Sigmoid colon (tissue), 7 donors: ENCODE results near the gene GCNT1. TPM values are rescaled to one million over a fixed set of nuclear protein-coding genes. Genes with fewer than 3 reads are reported as not detected.

Experiments used
- DNase-seq: peaks from one replicate; pipeline ENCODE4 v3.0.0-alpha.2; 2019
- H3K27ac ChIP-seq, 4 donors: fragments of 200-600 bp; sonication (generic); one replicate each; pipeline ENCODE4 v1.5.1; 2016 to 2019; ENCODE audit warnings: mild to moderate bottlenecking in 1 of 4
- H3K27me3 ChIP-seq, 3 donors: fragments of 200-600 bp; sonication (generic); one replicate each; pipeline ENCODE4 v1.5.1; 2019; ENCODE audit warnings: mild to moderate bottlenecking in 1 of 3
- H3K36me3 ChIP-seq, 4 donors: fragments of 200-600 bp; sonication (generic); one replicate each; pipeline ENCODE4 v1.5.1; 2016 to 2019
- H3K4me1 ChIP-seq, 4 donors: fragments of 200-600 bp; sonication (generic); one replicate each; pipeline ENCODE4 v1.5.1; 2017 to 2019
- H3K4me3 ChIP-seq, 4 donors: fragments of 200-600 bp; sonication (generic); one replicate each; pipeline ENCODE4 v1.5.1; 2017 to 2019; ENCODE audit warnings: mild to moderate bottlenecking in 2 of 4, moderate library complexity in 1 of 4
- H3K9me3 ChIP-seq, 4 donors: fragments of 200-600 bp in 3 of 4; sonication (generic) in 3 of 4; one replicate each; pipeline versions ENCODE4 v1.5.1 to v1.6.1; 2013 to 2019
- CTCF ChIP-seq, 4 experiments: fragments of 450-650 bp in 3 of 4; fragments of 200-600 bp in 1 of 4; IDR thresholded peaks; one replicate each; pipeline ENCODE4 v1.5.1; 2016 to 2019; ENCODE audit warnings: antibody characterized with exemption in 4 of 4, mild to moderate bottlenecking in 3 of 4, moderate library complexity in 2 of 4
- EP300 ChIP-seq, 4 donors: sonication (generic); formaldehyde crosslinking; IDR thresholded peaks; one replicate each; pipeline ENCODE4 v1.6.1; 2017; ENCODE audit warnings: antibody characterized with exemption in 4 of 4
- POLR2A ChIP-seq, 2 donors: fragments of 450-650 bp; IDR thresholded peaks; one replicate each; pipeline ENCODE4 v1.6.1; 2016; ENCODE audit warnings: antibody characterized with exemption in 2 of 2, mild to moderate bottlenecking in 2 of 2, moderate library complexity in 2 of 2
- POLR2AphosphoS5 ChIP-seq, 4 donors: sonication (generic); formaldehyde crosslinking; IDR thresholded peaks; one replicate each; pipeline ENCODE4 v1.6.1; 2017; ENCODE audit warnings: antibody characterized with exemption in 4 of 4
- WGBS, 2 donors: extraction: QIAGEN DNeasy Blood & Tissue Kit; methylation state at CpG; one replicate each; pipeline ENCODE4 v1.1.7; 2013; 5-methylcytosine and 5-hydroxymethylcytosine counted together
- intact Hi-C: fragments of 100-400 bp; cut with DNase I; formaldehyde crosslinking; loops from one replicate; pipeline ENCODE4 v1.15.1; 2023
- polyA plus RNA-seq, 3 donors: library from polyadenylated mRNA; stranded (reverse); fragments of 200-250 nt; gene quantifications; one replicate each; pipeline ENCODE4 v1.2.3, GENCODE V29; 2013
- total RNA-seq, 4 donors: library from RNA; depleted of rRNA; stranded (reverse); fragments of >200 nt; gene quantifications; one replicate each; pipeline ENCODE4 v1.1.0, GENCODE V29; 2016
- donor health status: healthy with polysubstance abuse.
- donor health status: Bipolar disorder and iron deficiency.
- donor health status: healthy.

The GCNT1 gene
- 1 to 10 TPM; 2.1 to 10.0 (median 5.6) TPM for total RNA-seq
- 1 to 10 TPM; 2.8 to 7.3 (median 6.6) TPM for polyA plus RNA-seq

GRCh38 chr9:76458903-76459693 is at the start of gene GCNT1:
Gene GCNT1, plus strand, starts transcription at chr9:76459182. Its CDS starts 43,200 bp downstream, at chr9:76502382.
- H3K4me1 ChIP-seq, result peaks cover 0 to 21% (median 12%) of the 10 kb centered on the region in 4 donors
- no peak for TF ChIP-seq CTCF (IDR thresholded peaks at IDR 0.05)
- peak in 1 of 2 donors; percentile 61 for TF ChIP-seq POLR2A (IDR thresholded peaks at IDR 0.05)
- TF ChIP-seq EP300 (IDR thresholded peaks at IDR 0.05), result no peak
- TF ChIP-seq POLR2AphosphoS5 (IDR thresholded peaks at IDR 0.05), result peak in 2 of 4 donors; percentile 45 to 57
- peak within 1 kb of the TSS; percentile 41 to 63 (median 57) for H3K4me3 ChIP-seq
- H3K36me3 ChIP-seq, result no peaks in the 10 kb centered on the region
- 1% methylated on average over 65 of the region's 65 CpGs for WGBS, 2 donors
- DNase-seq, result peak; percentile 85
- H3K27ac ChIP-seq, result peak within 1 kb of the TSS in 3 of 4 donors; percentile 12 to 52 (median 48)
- intact Hi-C loops, result no loop called here
- no peaks in the 10 kb centered on the region for H3K9me3 ChIP-seq
- H3K27me3 ChIP-seq, result no peaks in the 10 kb centered on the region

DNA sequence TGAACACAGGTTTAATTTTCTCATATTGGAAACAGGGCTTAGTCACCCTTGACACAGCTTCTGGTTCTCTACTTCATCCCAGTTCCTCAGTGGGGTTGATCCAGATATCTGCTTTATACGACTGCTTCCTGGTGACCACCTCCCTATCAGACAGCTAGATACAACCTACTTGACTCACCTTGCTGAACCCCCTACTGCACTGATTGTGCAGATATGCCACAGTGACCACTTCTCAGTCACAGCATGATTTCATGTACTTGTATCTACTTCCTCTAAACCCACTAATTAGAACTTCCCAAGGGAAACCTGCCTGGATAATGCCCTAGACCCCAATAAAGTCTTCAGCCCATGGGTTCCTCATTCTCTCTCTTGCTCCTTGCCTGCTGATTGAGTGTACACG is 46.3 kb upstream of the GCNT1 start:
- H3K27ac ChIP-seq, result no peak overlapping the region
- no peaks in the 10 kb centered on the region for H3K36me3 ChIP-seq
- 51 to 61% methylated on average over 2 of the region's 2 CpGs for WGBS, 2 donors
- no peak for DNase-seq
- intact Hi-C loops, result no loop called here
- no peak for TF ChIP-seq EP300 (IDR thresholded peaks at IDR 0.05)
- TF ChIP-seq CTCF (IDR thresholded peaks at IDR 0.05), result no peak
- no peak for TF ChIP-seq POLR2A (IDR thresholded peaks at IDR 0.05)
- no peak for TF ChIP-seq POLR2AphosphoS5 (IDR thresholded peaks at IDR 0.05)
- peaks cover 0 to 4% (median 2%) of the 10 kb centered on the region in 4 donors for H3K9me3 ChIP-seq
- no peak overlapping the region for H3K4me3 ChIP-seq
- no peaks in the 10 kb centered on the region for H3K27me3 ChIP-seq
- no peaks in the 10 kb centered on the region for H3K4me1 ChIP-seq

DNA sequence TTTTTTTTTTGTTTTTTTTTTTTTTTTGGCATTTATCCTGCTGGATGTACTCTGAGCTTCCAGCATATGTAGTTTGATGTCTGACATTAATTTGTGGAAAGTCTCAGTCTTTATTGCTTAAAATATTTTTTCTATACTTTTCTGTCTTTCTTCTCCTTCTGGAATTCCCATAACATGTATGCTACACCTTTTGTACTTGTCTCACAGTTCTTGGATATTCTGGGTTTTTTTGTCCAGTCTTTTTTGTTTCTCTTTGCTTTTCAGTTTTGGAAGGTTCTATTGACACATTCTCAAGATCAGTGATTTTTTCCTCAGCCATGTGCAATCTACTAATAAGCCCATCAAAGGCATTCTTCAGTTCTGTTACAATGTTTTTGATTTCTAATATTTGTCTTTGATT is 45.3 kb upstream of the GCNT1 start:
- no peak overlapping the region for H3K4me3 ChIP-seq
- no peaks in the 10 kb centered on the region for H3K36me3 ChIP-seq

DNA sequence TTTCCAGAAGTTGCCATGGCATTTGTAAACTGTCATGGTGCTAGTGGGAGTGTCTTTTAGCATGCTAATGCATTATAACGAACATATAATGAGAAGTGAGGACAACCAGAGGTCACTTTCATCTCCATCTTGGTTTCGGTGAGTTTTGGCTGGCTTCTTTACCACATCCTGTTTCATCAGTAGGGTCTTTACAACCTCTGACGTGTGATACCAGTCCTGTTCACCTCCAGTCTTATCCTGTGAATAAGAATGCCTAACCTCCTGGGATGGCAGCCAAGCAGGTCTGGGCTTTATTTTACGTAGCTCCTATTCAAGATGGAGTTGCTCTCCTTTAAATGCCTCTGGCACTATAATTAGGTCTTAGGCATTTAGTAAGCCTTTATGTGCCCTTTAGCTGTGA is 44.3 kb upstream of the GCNT1 start:
- TF ChIP-seq EP300 (IDR thresholded peaks at IDR 0.05) (no peak), CTCF (IDR thresholded peaks at IDR 0.05) (no peak), POLR2AphosphoS5 (IDR thresholded peaks at IDR 0.05) (no peak), POLR2A (IDR thresholded peaks at IDR 0.05) (no peak)
- no peak overlapping the region for H3K4me3 ChIP-seq
- no peak overlapping the region for H3K27ac ChIP-seq
- DNase-seq, result no peak
- no peaks in the 10 kb centered on the region for H3K36me3 ChIP-seq
- no peaks in the 10 kb centered on the region for H3K27me3 ChIP-seq
- intact Hi-C loops, result no loop called here
- H3K9me3 ChIP-seq, result peaks cover 0 to 4% (median 2%) of the 10 kb centered on the region in 4 donors
- H3K4me1 ChIP-seq, result no peaks in the 10 kb centered on the region
- WGBS, 2 donors, result 75 to 83% methylated on average over 4 of the region's 4 CpGs

More for the DNA sequence above, 45.3 kb upstream of the GCNT1 start:
- Histone ChIP-seq H3K27me3 (no peaks in the 10 kb centered on the region), H3K9me3 (peaks cover 0 to 4% (median 2%) of the 10 kb centered on the region in 4 donors), H3K4me1 (no peaks in the 10 kb centered on the region), H3K27ac (no peak overlapping the region)
- TF ChIP-seq CTCF (IDR thresholded peaks at IDR 0.05), result no peak
- TF ChIP-seq POLR2A (IDR thresholded peaks at IDR 0.05), result no peak
- TF ChIP-seq EP300 (IDR thresholded peaks at IDR 0.05), result no peak
- intact Hi-C loops, result no loop called here
- DNase-seq, result no peak
